CD14-positive monocyte (primary cell): ENCODE data around the gene AGO3. TPM values are rescaled to one million over a fixed set of nuclear protein-coding genes. Genes with fewer than 3 reads are reported as not detected.

Experiments
- DNase-seq, 3 donors: peaks; one replicate each; pipeline ENCODE4 v3.0.0-alpha.2; 2011 to 2022
- H2AFZ ChIP-seq: 2 replicates; pipeline ENCODE4 v1.6.0; 2012; ENCODE audit warnings: mild to moderate bottlenecking, low read depth, low read length, inconsistent platforms; ENCODE audit not compliant: insufficient read depth, poor library complexity, severe bottlenecking
- H3K27ac ChIP-seq, 2 donors: 1 replicate in 1 of 2; 2 replicates in 1 of 2; pipeline ENCODE4 v1.5.1; 2012 to 2013; ENCODE audit warnings: low read length in 2 of 2, control low read depth in 1 of 2, inconsistent platforms in 1 of 2, low read depth in 1 of 2, mild to moderate bottlenecking in 1 of 2
- H3K27me3 ChIP-seq, 2 donors: one replicate each; pipeline versions ENCODE4 v1.6.0 to v1.6.1; 2011 to 2013; ENCODE audit warnings: low read length in 2 of 2; ENCODE audit not compliant: control insufficient read depth in 2 of 2, insufficient read depth in 2 of 2
- H3K36me3 ChIP-seq, 2 donors: replicated peaks in 1 of 2; 1 replicate in 1 of 2; 2 replicates in 1 of 2; pipeline versions ENCODE4 v1.5.1 to v1.6.1; 2012 to 2013; ENCODE audit warnings: low read length in 2 of 2, control low read depth in 1 of 2, inconsistent platforms in 1 of 2, mild to moderate bottlenecking in 1 of 2; ENCODE audit not compliant: insufficient read depth in 2 of 2, control insufficient read depth in 1 of 2
- H3K4me1 ChIP-seq, 2 donors: 1 replicate in 1 of 2; 2 replicates in 1 of 2; pipeline versions ENCODE4 v1.5.1 to v1.6.1; 2012 to 2013; ENCODE audit warnings: low read length in 2 of 2, control low read depth in 1 of 2, inconsistent platforms in 1 of 2, mild to moderate bottlenecking in 1 of 2, moderate library complexity in 1 of 2; ENCODE audit not compliant: insufficient read depth in 2 of 2, control insufficient read depth in 1 of 2
- H3K4me2 ChIP-seq: replicated peaks from 2 replicates; pipeline ENCODE3; 2012; ENCODE audit warnings: low read length, moderate library complexity, mild to moderate bottlenecking; ENCODE audit not compliant: poor library complexity, severe bottlenecking; ENCODE audit errors: extremely low read depth
- H3K4me3 ChIP-seq, 3 experiments: fragments of 200-600 bp in 1 of 3; sonication (generic) in 1 of 3; replicated peaks in 1 of 3; 1 replicate in 2 of 3; 2 replicates in 1 of 3; pipeline ENCODE4 v1.5.1; 2011 to 2013; ENCODE audit warnings: low read length in 3 of 3, mild to moderate bottlenecking in 3 of 3, control low read depth in 2 of 3, low read depth in 2 of 3, inconsistent platforms in 1 of 3, moderate library complexity in 1 of 3
- H3K79me2 ChIP-seq: 2 replicates; pipeline ENCODE4 v1.6.0; 2012; ENCODE audit warnings: mild to moderate bottlenecking, control low read depth, inconsistent platforms, low read length, moderate library complexity; ENCODE audit not compliant: insufficient read depth
- H3K9ac ChIP-seq: 2 replicates; pipeline ENCODE4 v1.6.0; 2017; ENCODE audit warnings: low read length, mild to moderate bottlenecking; ENCODE audit not compliant: insufficient read depth, poor library complexity, severe bottlenecking
- H3K9me3 ChIP-seq, 2 donors: replicated peaks in 1 of 2; 1 replicate in 1 of 2; 2 replicates in 1 of 2; pipeline versions ENCODE4 v1.5.1 to v1.6.1; 2012 to 2013; ENCODE audit warnings: low read length in 2 of 2, control low read depth in 1 of 2; ENCODE audit not compliant: control insufficient read depth in 1 of 2, insufficient read depth in 1 of 2
- H4K20me1 ChIP-seq: 2 replicates; pipeline ENCODE4 v1.6.0; 2012; ENCODE audit warnings: mild to moderate bottlenecking, low read length, control low read depth, moderate library complexity; ENCODE audit not compliant: insufficient read depth
- H3K27ac Mint-ChIP-seq, 7 donors: one replicate each; pipeline ENCODE4 v1.8.0; 2020; ENCODE audit warnings: mild to moderate bottlenecking in 7 of 7, mixed read lengths in 7 of 7, moderate library complexity in 6 of 7, inconsistent platforms in 2 of 7
- H3K27me3 Mint-ChIP-seq, 3 donors: one replicate each; pipeline ENCODE4 v1.8.0; 2021 to 2022; ENCODE audit warnings: low read depth in 3 of 3, mild to moderate bottlenecking in 3 of 3, mixed read lengths in 3 of 3, moderate library complexity in 3 of 3, inconsistent platforms in 1 of 3
- H3K36me3 Mint-ChIP-seq, 2 donors: one replicate each; pipeline ENCODE4 v1.8.0; 2020; ENCODE audit warnings: mixed read lengths in 2 of 2, inconsistent platforms in 1 of 2, mild to moderate bottlenecking in 1 of 2
- H3K4me1 Mint-ChIP-seq: one replicate; pipeline ENCODE4 v1.8.0; 2020; ENCODE audit warnings: mild to moderate bottlenecking, mixed read lengths
- H3K4me3 Mint-ChIP-seq, 2 donors: one replicate each; pipeline ENCODE4 v1.8.0; 2020; ENCODE audit warnings: mild to moderate bottlenecking in 2 of 2, mixed read lengths in 2 of 2, moderate library complexity in 1 of 2
- H3K9me3 Mint-ChIP-seq, 7 donors: one replicate each; pipeline ENCODE4 v1.8.0; 2020 to 2022; ENCODE audit warnings: mixed read lengths in 7 of 7, mild to moderate bottlenecking in 6 of 7, moderate library complexity in 6 of 7, inconsistent platforms in 2 of 7
- CTCF ChIP-seq: fragments of 200-600 bp; IDR thresholded peaks from one replicate; pipeline ENCODE4 v1.8.0; 2022; ENCODE audit warnings: antibody characterized with exemption, mild to moderate bottlenecking
- WGBS: methylation state at CpG from one replicate; pipeline ENCODE4 v1.1.5; 2013; ENCODE audit warnings: missing lambda C conversion rate; ENCODE audit not compliant: insufficient coverage; 5-methylcytosine and 5-hydroxymethylcytosine counted together
- intact Hi-C, 2 donors: fragments of 100-400 bp; cut with micrococcal nuclease; formaldehyde crosslinking; loops; one replicate each; pipeline versions ENCODE4 v1.15.0 to v1.15.1; 2023
- polyA plus RNA-seq, 3 donors: library from polyadenylated mRNA; depleted of rRNA in 1 of 3; unstranded in 2 of 3; stranded (reverse) in 1 of 3; fragments of 300-500 nt in 2 of 3; fragments of >200 nt in 1 of 3; fragmentation: Illumina TruSeq in 2 of 3; gene quantifications; 1 replicate in 2 of 3; 2 replicates in 1 of 3; pipeline ENCODE4 v1.2.3, GENCODE V29; 2012 to 2021

The AGO3 gene
- polyA plus RNA-seq, 3 donors, result 6.3 to 9.0 (median 8.3) TPM

- TF ChIP-seq CTCF, result no peak
- Mint-ChIP-seq H3K4me3 (no peak overlapping the region), H3K27ac (no peak overlapping the region), H3K4me1 (peaks cover 2% of the 10 kb centered on the region), H3K27me3 (no peaks in the 10 kb centered on the region), H3K36me3 (peaks cover 85 to 96% of the 10 kb centered on the region in 2 donors), H3K9me3 (no peaks in the 10 kb centered on the region)
- Histone ChIP-seq H3K27ac (no peak overlapping the region), H3K9ac (no peak overlapping the region), H4K20me1 (peaks cover 10% of the 10 kb centered on the region), H3K9me3 (no peaks in the 10 kb centered on the region), H3K27me3 (no peaks in the 10 kb centered on the region), H3K4me1 (no peaks in the 10 kb centered on the region), H3K79me2 (no peaks in the 10 kb centered on the region), H3K4me3 (no peak overlapping the region), H2AFZ (no peak overlapping the region), H3K4me2 (no peak overlapping the region), H3K36me3 (peaks cover 92 to 97% of the 10 kb centered on the region in 2 donors)
- intact Hi-C loops, result no loop called here
- WGBS, result no CpG with 5 or more reads among the region's 1 CpG
- DNase-seq, result no peak
These were observed 16.2 kb upstream of the AGO3 start for GRCh38 chr1:35914717-35915116.

GRCh38 chr1:35915693-35916092, 15.2 kb upstream of the AGO3 start:
- H3K4me1 ChIP-seq, result no peaks in the 10 kb centered on the region
- peaks cover 92 to 99% of the 10 kb centered on the region in 2 donors for H3K36me3 ChIP-seq
- DNase-seq, result no peak
- Mint-ChIP-seq H3K27me3 (no peaks in the 10 kb centered on the region), H3K4me3 (no peak overlapping the region), H3K4me1 (peaks cover 2% of the 10 kb centered on the region), H3K27ac (no peak overlapping the region), H3K9me3 (no peaks in the 10 kb centered on the region), H3K36me3 (peaks cover 89 to 99% of the 10 kb centered on the region in 2 donors)
- TF ChIP-seq CTCF, result no peak
- no peak overlapping the region for H2AFZ ChIP-seq
- no peak overlapping the region for H3K4me2 ChIP-seq
- H3K9me3 ChIP-seq, result no peaks in the 10 kb centered on the region
- no peaks in the 10 kb centered on the region for H3K27me3 ChIP-seq
- H3K4me3 ChIP-seq, result no peak overlapping the region
- WGBS, result 100% methylated on average over 1 of the region's 2 CpGs
- H3K9ac ChIP-seq, result no peak overlapping the region
- H3K27ac ChIP-seq, result no peak overlapping the region
- intact Hi-C loops, result no loop called here
- no peaks in the 10 kb centered on the region for H3K79me2 ChIP-seq
- H4K20me1 ChIP-seq, result peaks cover 6% of the 10 kb centered on the region
